ENCODE results near the gene CHAD. TPM values are rescaled to one million over a fixed set of nuclear protein-coding genes. Genes with fewer than 3 reads are reported as not detected.

The CHAD gene
- polyA plus RNA-seq, 1 of the 3 experiments (the other 2 are of a cell fraction), result not detected

- TF ChIP-seq REST (IDR thresholded peaks at IDR 0.05; ENCODE audit: low read depth, low read length) (no peak), SMC3 (IDR thresholded peaks at IDR 0.05; ENCODE audit: low read depth, low read length) (no peak)
Observed at GRCh38 chr17:50495217-50495823, 26.6 kb upstream of the CHAD start (continued).

GRCh38 chr17:50493744-50494143 lies 25.1 kb upstream of the CHAD start:
- no peaks in the 10 kb centered on the region for H3K9me3 ChIP-seq
- no peaks in the 10 kb centered on the region for H3K79me2 ChIP-seq (ENCODE audit: insufficient read depth)
- H3K9ac ChIP-seq, result no peak overlapping the region
- 26% methylated on average over 3 of the region's 3 CpGs for WGBS (ENCODE audit: low lambda C conversion rate)
- H3K4me1 ChIP-seq (ENCODE audit: control insufficient read depth in 1 of 2, insufficient read depth in 2 of 2, low read depth in 1 of 2, low read length in 1 of 2), result no peaks in the 10 kb centered on the region
- ChIA-PET POLR2A (no interaction called here), CTCF (interaction anchor here (0.7 to 3.2 kb wide), 6 partner anchors 11 to 134 kb away, joined by 3 to 28 read pairs (median 8); partner anchors contain the start of gene RSAD1)
- H3K4me3 ChIP-seq (ENCODE audit: low read depth in 2 of 2, low read length in 1 of 2), result no peak overlapping the region
- no peak overlapping the region for H3K4me2 ChIP-seq
- no peaks in the 10 kb centered on the region for H3F3A ChIP-seq (replicated peaks; ENCODE audit: insufficient read depth)
- H3K36me3 ChIP-seq (replicated peaks in 1 of 2; ENCODE audit: control insufficient read depth in 1 of 2, insufficient read depth in 2 of 2, low read length in 1 of 2), result no peaks in the 10 kb centered on the region
- no peak for DNase-seq
- H3K27me3 ChIP-seq (ENCODE audit: insufficient read depth), result no peaks in the 10 kb centered on the region
- H3K9me2 ChIP-seq, result no peaks in the 10 kb centered on the region
- no peak overlapping the region for H3K27ac ChIP-seq (ENCODE audit: low read depth in 2 of 2, low read length in 1 of 2)
- H4K20me1 ChIP-seq (ENCODE audit: insufficient read depth), result no peaks in the 10 kb centered on the region
- H2AFZ ChIP-seq (ENCODE audit: low read depth), result no peak overlapping the region
- no peak for TF ChIP-seq USF1 (IDR thresholded peaks at IDR 0.05; ENCODE audit: borderline replicate concordance, low read depth)
- no peak for TF ChIP-seq SIN3A (IDR thresholded peaks at IDR 0.05; ENCODE audit: borderline replicate concordance, low read depth, low read length)
- TF ChIP-seq FOXJ3 (CRISPR knock-in tag; IDR thresholded peaks at IDR 0.05), result no peak
- no peak for TF ChIP-seq NFIC (IDR thresholded peaks at IDR 0.05; ENCODE audit: borderline replicate concordance)

- ChIA-PET CTCF (interaction anchor here (1.5 to 3.2 kb wide), 4 partner anchors 8 to 59 kb away, joined by 11 to 28 read pairs (median 15); partner anchors contain the start of gene RSAD1), POLR2A (no interaction called here)
- H3K36me3 ChIP-seq (replicated peaks in 1 of 2; ENCODE audit: control insufficient read depth in 1 of 2, insufficient read depth in 2 of 2, low read length in 1 of 2), result no peaks in the 10 kb centered on the region
- no peaks in the 10 kb centered on the region for H3K79me2 ChIP-seq (ENCODE audit: insufficient read depth)
- no peaks in the 10 kb centered on the region for H3K27me3 ChIP-seq (ENCODE audit: insufficient read depth)
- H3K9ac ChIP-seq, result no peak overlapping the region
- no peaks in the 10 kb centered on the region for H4K20me1 ChIP-seq (ENCODE audit: insufficient read depth)
- 88% methylated on average over 8 of the region's 8 CpGs for WGBS (ENCODE audit: low lambda C conversion rate)
- no peaks in the 10 kb centered on the region for H3K9me3 ChIP-seq
- H3K27ac ChIP-seq (ENCODE audit: low read depth in 2 of 2, low read length in 1 of 2), result no peak overlapping the region
- H3K4me1 ChIP-seq (ENCODE audit: control insufficient read depth in 1 of 2, insufficient read depth in 2 of 2, low read depth in 1 of 2, low read length in 1 of 2), result peaks cover 0 to 8% of the 10 kb centered on the region in 2 experiments; a peak in 2 of 4 replicates
- H3K4me2 ChIP-seq, result no peak overlapping the region
- no peak overlapping the region for H3K4me3 ChIP-seq (ENCODE audit: low read depth in 2 of 2, low read length in 1 of 2)
- no peak for TF ChIP-seq EP300 (IDR thresholded peaks at IDR 0.05; ENCODE audit: borderline replicate concordance in 1 of 2, low read depth in 1 of 2, low read length in 1 of 2)
- TF ChIP-seq PBX3 (IDR thresholded peaks at IDR 0.05), result no peak
- TF ChIP-seq GATA2 (CRISPR knock-in tag; IDR thresholded peaks at IDR 0.05), result no peak
- TF ChIP-seq JUND (IDR thresholded peaks at IDR 0.05), result no peak
- no peak for TF ChIP-seq POLR2AphosphoS5 (IDR thresholded peaks at IDR 0.05; ENCODE audit: low read depth, low read length)
- TF ChIP-seq NFIC (IDR thresholded peaks at IDR 0.05; ENCODE audit: borderline replicate concordance), result no peak
- H2AFZ ChIP-seq (ENCODE audit: low read depth), result no peak overlapping the region
- no peak for DNase-seq
- no peaks in the 10 kb centered on the region for H3K9me2 ChIP-seq
- no peaks in the 10 kb centered on the region for H3F3A ChIP-seq (replicated peaks; ENCODE audit: insufficient read depth)
Observed at GRCh38 chr17:50492214-50492613, 23.5 kb upstream of the CHAD start.
